ENCODE measurements around the gene PLA2G2E. TPM values are rescaled to one million over a fixed set of nuclear protein-coding genes. Genes with fewer than 3 reads are reported as not detected.
"Not testable (repeated sequence)": the region's sequence is repeated elsewhere in the genome, so short reads cannot be mapped to it uniquely, and the experiment has no call there.

Gene PLA2G2E
- polyA plus RNA-seq, 3 donors: not detected

DNA sequence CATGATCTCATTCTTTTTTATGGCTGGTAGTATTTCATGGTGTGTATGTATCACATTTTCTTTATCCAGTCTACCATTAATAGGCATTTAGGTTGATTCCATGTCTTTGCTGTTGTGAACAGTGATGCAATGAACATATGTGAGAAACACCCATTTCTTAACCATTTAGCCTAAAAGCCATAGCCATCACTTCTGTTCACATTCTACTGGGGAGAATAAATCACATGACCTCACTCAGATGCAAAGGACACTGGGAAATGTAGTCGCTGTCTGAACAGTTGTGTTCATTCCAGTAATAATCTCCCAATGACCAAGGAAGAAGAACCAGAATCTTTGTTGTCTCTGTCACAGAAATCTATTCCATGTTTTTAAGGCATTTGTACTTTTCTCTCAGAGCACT is 15.1 kb upstream of the PLA2G2E start:
- WGBS, 3 donors: 87 to 93% (median 90%) methylated on average over 1 of the region's 1 CpG
- no peak overlapping the region for H3K27ac ChIP-seq (ENCODE audit: low read depth, low read length)

DNA sequence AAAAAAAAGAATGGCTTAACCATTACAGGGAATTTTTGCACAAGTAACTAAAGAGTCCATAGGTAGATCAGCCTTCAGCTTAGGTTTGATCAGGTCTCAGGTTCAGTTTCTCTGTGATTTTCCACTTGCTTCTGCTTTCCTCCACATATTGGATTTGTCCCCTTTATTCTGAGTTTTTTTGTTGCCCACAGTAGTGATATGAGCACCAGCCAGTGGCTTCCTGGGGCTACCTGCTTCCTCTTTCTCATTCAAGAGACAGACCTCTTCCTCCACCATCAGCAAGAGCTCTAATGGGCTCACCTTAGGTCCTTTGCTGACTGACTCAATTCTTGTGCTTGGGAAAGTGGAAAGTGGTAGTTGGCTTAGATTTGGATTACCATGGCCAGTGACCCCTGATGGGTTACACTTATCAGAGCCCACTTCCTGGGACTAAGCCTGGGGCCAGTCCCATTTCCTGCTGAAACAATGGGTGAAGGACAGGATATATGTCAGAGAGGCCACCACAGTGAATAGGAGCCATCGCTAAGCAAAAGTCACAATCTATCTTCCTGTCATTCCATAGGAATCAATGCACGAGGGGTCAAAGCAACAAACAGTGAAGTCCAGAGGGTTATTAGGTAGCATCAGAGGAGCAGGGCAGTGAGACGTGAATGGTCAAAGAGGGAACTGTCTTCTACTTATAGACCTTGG is 12.8 kb upstream of the PLA2G2E start:
- WGBS, 3 donors: 69 to 75% (median 72%) methylated on average over 3 of the region's 3 CpGs

DNA sequence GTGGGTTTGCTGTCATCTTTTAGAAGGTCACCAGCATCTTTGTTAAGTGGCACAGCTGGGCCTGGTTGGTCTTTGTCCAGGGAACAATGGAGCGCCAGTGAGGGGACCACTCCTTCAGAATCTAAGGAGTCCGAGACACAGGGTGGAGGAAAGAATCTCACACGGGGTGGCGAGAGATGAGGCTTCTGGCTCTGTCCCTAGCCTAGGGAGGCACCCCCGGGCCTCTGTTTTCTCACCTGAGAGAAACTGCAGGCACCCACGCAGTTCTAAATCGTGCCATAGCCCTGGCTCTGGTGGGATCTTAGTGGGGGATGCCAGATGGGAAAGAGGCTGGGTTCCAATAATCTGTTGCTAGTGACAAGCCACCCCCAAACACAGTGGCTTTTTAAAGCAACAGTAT is 10.9 kb upstream of the PLA2G2E start:
- H3K27ac ChIP-seq (ENCODE audit: low read depth, low read length): no peak overlapping the region
- WGBS, 3 donors: 86 to 88% (median 86%) methylated on average over 7 of the region's 7 CpGs

More for the DNA sequence above, 12.8 kb upstream of the PLA2G2E start:
- no peak overlapping the region for H3K27ac ChIP-seq (ENCODE audit: low read depth, low read length)

DNA sequence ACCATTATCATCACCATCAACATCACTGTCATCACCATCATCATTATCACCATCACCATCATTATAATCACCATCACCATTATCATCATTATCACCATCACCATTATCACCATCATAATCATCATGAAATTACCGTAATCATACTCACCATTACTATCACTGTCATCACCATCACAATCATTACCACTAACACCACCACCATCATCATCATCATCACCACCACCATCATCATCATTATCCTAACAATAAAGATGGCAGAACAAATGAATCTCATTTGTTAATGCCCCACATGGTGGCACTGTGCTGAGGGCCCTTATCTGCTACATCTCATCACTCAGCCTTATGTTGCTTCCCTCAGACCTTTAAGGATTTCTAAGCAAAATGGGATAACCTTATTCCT is 9.4 kb upstream of the PLA2G2E start:
- 0 to 94% (median 0%) methylated on average over 1 of the region's 1 CpG for WGBS, 3 donors
- no peak overlapping the region for H3K27ac ChIP-seq (ENCODE audit: low read depth, low read length)

DNA sequence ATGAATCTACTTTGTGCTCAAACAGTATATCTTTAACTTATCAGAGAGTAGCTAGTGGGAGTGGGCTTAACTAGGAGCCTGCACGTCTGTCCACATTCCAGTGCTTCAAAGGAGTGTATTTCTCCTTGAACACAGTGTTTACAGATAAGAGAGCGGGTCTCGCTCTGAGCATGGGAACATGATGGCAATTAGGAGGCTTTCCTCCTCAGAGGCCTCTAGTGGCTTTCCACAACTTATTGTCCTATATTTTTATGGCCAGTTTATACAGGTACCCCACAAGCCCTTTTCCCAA is 3.7 kb upstream of the PLA2G2E start:
- not testable (repeated sequence) for H3K27ac ChIP-seq (ENCODE audit: low read depth, low read length)
- WGBS, 3 donors: 28 to 73% (median 61%) methylated on average over 3 of the region's 3 CpGs

DNA sequence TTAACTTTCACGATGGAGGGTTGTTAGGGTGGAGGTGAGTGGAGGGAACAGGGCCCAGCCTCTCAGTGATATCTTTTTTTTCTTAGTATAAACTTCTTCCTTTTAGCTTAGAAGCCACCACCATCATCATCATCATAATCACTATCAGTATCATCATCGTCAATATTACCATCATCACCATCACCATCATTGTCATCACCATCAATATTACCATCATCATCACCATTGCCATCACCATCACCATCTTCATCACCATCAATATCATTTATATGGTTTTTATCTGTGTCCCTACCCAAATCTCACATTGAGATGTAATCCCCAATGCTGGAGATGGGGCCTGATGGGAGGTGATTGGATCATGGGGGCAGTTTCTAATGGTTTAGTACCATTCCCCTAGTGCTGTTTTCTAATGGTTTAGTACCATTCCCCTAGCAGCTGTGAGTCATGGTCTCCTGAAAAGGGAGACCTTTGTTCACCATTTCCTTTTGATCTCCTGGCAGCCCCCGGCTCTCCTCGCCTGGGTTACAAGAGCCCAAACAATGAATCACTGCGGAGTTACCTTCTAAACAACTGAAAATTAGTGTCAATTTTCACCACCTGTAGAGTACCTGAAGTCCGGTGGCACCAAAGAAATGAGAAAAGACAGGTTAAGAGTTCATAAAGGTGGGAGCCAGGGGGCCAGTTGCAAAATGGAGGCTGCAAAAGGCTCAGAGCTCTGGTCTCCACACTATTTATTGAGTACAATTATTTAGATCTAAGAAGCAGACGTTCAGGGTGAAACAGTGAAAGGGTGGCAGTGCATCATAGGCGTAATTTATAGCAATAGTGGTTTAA is 3.1 kb upstream of the PLA2G2E start:
- no peak overlapping the region for H3K27ac ChIP-seq (ENCODE audit: low read depth, low read length)
- WGBS, 3 donors: 54 to 64% (median 55%) methylated on average over 8 of the region's 8 CpGs

DNA sequence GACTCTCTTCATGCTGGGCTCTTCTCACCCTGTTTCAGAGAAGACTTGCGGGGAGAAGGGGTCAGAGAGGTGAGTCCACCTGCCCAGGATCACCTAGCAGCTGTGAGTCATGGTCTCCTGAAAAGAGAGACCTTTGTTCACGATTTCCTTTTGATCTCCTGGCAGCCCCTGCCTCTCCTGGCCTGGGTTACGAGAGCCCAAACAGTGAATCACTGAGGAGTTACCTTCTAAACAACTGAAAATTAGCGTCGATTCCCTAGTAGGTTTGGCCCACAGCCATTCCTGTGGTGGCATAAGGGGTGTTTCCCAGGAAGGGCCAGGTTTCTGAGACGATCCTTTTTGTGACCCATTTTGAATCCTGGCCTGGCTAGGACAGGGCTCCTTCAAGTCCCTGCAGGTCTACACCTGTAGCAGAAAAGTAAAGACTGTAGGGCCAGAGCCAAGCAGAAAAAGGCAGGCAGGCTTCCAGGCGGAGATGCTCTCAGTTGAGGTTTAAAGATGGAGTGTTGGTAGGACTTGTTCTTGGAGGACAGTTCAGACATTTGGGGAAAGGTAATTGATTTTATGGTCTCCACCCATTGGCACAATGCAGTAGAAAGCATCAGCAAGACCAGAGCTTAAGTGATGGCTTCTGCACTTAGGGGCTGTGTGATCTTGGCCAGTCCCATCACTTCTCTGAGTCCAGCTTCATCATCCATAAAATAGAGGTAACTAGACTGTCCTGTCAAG is 2.1 kb upstream of the PLA2G2E start:
- 61 to 76% (median 69%) methylated on average over 7 of the region's 7 CpGs for WGBS, 3 donors
- H3K27ac ChIP-seq (ENCODE audit: low read depth, low read length): no peak overlapping the region

DNA sequence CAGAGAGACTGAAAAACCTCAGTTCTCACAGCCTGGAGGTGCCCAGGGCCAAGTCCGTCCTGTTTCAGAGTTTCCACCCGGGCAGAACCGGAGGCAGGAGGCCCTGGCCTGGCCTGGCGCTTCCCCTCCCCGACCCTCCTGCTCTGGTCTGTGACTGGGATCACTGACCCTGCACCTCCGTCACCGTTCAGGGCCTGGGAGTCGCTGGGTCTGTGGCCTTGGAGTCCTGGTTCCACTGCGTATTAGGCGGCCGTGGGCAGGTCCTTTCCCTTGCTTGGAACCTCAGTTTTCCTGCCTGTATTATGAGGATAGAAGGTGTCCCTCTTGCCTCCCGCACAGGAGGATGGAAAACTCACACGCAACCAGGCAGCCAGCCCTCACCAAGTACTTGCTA is 533 bp upstream of the PLA2G2E start:
- no peak overlapping the region for H3K27ac ChIP-seq (ENCODE audit: low read depth, low read length)
- 76 to 78% (median 76%) methylated on average over 13 of the region's 13 CpGs for WGBS, 3 donors

DNA sequence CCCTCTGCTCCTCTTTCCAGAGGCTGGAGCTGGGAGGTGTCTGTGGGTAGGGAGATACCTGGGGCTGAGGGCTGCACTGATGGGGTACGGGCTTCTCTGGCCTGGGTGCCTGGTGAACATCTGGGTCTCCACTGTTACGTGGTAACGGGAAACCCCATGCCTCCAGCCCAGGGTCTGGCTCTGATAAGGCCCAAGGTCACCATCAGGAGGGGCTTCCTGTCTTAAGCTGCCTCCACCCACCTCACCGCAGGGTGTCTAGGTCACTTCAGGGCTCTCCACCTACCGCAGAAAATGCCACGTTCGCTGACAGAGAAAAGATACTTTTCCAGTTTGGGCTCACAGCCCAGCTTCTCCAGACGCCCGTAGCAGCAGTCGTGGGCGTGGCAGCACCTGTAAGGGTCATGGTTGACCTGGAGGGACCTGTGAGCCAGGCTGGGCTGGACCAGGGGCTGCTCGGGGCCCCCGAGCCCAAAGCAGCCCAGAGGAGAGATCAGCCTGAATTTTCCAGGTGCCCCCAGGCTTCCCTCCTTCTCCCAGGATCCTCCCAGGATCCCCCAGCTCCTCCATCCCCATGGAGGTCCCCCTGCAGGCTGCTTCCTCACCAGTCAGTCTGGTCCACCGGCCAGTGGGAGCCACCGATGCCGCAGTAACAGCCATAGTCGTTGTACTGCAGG is 1.3 kb downstream of the PLA2G2E start:
- H3K27ac ChIP-seq (ENCODE audit: low read depth, low read length): no peak overlapping the region
- 41 to 71% (median 71%) methylated on average over 17 of the region's 17 CpGs for WGBS, 3 donors

DNA sequence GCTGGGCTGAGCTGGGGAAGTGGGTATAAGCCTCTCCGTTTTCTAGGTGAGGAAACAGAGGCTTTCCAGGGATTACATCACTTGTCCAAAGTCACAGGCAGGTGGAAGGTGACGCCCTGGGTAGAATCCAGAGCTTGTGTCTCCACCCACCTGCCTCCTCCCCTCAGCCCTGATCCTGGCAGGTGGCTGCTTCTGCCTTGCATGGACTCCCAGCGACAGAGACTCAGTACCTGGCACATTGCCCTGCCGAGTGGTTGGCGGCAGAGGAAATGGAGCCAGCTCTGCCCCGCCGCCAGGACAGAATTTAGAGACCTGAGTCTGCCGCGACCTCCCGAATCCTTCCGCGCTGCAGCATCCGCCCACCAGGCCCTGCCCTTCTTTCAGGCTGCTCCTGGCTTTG is 2.1 kb downstream of the PLA2G2E start:
- WGBS, 3 donors: 76 to 81% (median 78%) methylated on average over 12 to 13 of the region's 13 CpGs
- H3K27ac ChIP-seq (ENCODE audit: low read depth, low read length): no peak overlapping the region

DNA sequence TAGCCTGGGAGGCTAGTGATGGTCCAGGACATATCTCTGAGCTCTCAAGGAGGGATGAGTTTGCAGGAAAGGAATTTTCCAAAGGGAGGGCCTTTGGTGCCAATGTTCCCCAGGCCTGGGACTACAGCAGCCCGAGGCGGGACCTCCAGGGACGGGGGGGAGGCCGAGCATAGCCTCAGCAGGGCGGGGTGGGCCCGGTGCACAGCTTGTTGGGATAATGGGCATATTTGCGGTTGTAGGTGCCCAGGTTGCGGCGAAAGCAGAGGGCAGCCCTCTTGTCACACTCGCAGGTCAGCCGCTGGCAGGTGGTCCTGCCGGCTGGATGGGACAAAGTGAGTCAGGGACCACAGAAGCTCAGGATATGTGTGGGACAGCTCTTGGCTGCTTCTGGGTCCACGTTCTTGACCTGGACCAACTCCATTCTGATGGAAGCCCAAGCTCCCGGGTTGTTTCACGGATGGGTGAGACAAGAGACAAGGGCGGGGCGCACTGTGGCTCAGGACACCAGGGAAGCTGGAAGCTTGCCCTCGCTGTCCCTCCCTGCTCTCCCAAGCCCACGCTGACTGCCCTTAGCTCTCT is 3.2 kb downstream of the PLA2G2E start:
- no peak overlapping the region for H3K27ac ChIP-seq (ENCODE audit: low read depth, low read length)
- WGBS, 3 donors: 83 to 89% (median 87%) methylated on average over 19 of the region's 19 CpGs

DNA sequence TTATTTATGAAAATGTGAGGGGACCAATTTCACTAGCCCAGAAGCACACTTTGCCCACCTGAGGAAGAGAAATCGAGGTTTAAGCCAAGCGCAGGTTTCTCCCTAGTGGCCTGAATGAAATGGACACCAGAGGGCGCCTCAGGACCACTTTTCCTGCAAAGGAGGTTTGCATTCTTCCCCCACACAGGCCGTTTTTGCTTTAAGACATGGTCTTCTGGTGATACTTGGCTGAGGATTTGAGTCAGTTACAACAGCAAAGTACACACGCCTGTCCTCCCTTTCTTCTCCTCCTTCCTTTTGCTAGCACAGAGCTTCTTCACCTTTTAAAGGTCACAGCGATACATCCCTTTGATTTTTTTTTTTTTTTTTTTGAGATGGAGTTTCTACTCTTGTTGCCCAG is 5.4 kb downstream of the PLA2G2E start:
- 10 to 21% (median 14%) methylated on average over 6 of the region's 6 CpGs for WGBS, 3 donors
- H3K27ac ChIP-seq (ENCODE audit: low read depth, low read length): no peak overlapping the region

DNA sequence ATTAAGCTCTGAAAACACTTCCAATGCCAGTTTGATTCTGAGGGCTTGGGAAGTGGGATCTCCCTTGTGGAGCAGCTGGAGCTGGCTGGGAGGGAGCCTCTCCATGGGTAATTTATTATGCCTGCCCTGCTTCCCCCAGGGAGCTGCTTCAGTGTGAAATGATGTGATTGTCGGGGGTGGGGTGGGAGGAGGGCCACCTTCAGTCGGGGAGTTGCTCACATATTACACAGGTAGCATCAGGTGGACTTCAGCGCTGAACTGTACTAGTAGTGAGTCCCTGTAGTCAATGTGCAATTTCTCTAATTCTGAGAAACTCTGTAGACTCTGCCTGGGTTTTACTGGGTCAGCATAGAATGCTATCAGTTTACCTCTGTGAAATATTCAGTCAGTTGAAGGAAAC is 12.8 kb downstream of the PLA2G2E start:
- 89 to 91% (median 89%) methylated on average over 3 of the region's 3 CpGs for WGBS, 3 donors
- no peak overlapping the region for H3K27ac ChIP-seq (ENCODE audit: low read depth, low read length)

DNA sequence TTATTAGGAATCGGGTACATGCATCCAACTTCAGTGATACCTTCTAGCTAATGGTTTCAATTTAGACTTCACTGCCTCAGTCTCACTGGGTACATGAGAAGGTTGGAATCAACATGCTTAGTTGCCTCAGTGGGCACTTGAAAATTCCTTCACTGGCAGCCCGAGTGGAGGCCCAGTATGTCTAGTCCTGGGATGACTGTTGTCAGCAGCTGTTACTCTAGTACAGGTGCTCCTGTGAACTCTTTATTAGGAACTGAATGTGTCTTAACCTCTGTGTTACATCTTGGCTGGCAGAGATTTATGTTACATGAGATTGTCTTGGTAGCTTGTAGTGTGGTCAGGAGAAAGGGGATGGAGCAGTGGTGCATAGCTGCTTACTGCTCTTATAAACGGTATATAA is 13.4 kb downstream of the PLA2G2E start:
- 86 to 96% (median 88%) methylated on average over 3 of the region's 3 CpGs for WGBS, 3 donors
- no peak overlapping the region for H3K27ac ChIP-seq (ENCODE audit: low read depth, low read length)

DNA sequence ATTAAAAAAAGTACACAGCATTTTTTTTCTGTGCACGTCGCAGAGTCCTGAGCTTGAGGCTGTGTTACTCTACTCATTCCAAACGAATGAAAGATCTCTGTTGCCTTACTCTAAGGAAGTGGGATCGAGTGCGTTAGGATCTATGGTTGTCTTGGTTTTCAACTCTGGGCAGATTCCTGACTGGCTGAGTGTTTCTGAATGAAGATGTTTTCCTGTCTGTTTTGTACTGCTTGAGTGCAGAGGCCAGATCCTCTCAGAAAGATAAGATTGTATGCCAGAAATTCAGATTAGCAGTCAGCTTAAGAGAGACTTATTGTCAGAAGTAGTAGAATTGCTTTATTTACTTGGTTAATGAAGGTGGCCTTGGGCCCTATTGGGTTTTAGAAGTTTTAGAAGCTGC is 14.0 kb downstream of the PLA2G2E start:
- no peak overlapping the region for H3K27ac ChIP-seq (ENCODE audit: low read depth, low read length)
- WGBS, 3 donors: 91 to 95% (median 93%) methylated on average over 5 of the region's 5 CpGs

DNA sequence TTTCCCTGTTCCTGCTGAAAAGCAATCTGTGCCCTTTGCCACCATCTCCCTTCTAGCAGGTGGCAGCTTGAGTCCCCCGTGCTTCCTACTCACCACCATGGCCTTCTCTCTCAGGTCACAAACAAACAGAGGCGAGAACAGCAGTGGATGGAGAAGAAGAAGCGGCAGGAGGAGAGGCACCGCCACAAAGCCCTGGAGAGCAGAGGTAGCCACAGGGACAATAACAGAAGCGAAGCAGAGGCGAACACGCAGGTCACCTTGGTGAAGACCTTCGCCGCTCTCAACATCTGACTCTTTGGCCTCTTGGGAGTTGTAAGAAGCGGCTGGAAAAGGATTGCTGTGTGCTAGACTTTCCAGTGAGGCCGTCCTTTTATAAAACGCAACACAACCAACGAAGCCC is 16.0 kb downstream of the PLA2G2E start:
- 95 to 97% (median 95%) methylated on average over 13 of the region's 13 CpGs for WGBS, 3 donors

DNA sequence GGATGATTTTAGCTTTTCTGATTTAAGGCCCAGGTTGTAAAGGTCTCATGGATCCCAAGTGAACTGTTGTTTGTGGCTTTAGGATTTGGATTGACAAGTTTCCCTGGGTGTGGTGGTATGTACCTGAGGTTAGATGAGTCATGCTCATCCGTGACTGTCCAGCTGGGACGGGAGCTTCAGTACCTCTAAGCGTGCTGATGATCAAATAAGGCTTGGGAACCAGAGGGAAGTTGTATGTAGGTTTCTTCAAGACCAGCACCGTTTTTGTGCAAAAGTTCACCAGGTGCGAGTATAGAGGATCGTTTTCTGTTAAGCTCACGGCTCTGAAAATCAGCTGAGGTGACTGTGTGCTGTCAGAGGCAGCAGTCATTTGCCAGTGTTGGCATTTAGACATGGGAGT is 19.8 kb downstream of the PLA2G2E start:
- H3K27ac ChIP-seq (ENCODE audit: low read depth, low read length): no peak overlapping the region
- 93 to 96% (median 94%) methylated on average over 7 of the region's 7 CpGs for WGBS, 3 donors

More for the DNA sequence above, 16.0 kb downstream of the PLA2G2E start:
- H3K27ac ChIP-seq (ENCODE audit: low read depth, low read length): no peak overlapping the region

DNA sequence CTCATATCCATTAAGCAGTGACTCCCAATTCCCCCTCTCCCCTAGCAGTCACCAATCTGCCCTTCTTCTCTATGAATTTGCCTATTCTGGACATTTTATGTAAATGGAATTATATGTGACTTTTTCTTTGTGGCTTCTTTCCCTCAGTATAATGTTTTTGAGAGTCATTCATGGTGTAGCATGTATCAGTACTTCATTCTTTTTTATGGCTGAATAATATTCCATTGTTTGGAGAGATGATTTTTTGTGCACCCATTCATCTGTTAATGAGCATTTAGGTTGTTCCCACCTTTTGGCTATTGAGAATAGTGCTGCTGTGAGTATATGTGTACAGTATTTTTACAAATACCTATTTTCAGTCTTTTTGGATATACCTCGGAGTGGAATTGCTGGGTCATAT is 21.8 kb downstream of the PLA2G2E start:
- 93 to 97% (median 96%) methylated on average over 1 of the region's 1 CpG for WGBS, 3 donors
- H3K27ac ChIP-seq (ENCODE audit: low read depth, low read length): no peak overlapping the region

DNA sequence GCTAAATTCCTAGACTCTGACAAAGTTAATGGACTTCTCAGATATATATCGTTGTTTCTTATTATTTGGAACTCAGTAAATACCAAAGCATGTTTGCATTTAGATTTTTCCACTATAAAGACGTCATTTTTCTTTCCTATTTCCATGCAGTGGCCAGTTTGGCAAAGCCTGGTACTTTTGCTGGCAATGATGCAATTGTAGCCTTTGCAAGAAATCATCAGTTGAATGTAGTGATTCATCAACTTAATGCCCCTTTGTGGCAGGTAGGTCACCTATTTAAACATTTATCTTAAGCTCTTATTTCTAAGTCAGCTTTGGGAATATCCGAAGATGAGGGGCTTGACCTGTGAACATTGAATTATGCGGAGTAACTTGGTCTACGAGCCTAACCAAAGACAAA is 29.2 kb downstream of the PLA2G2E start:
- 58 to 91% (median 87%) methylated on average over 5 of the region's 5 CpGs for WGBS, 3 donors
- H3K27ac ChIP-seq (ENCODE audit: low read depth, low read length): no peak overlapping the region

Measured in adipose tissue (tissue), 3 donors.